ENCODE data around the gene LY86.

The LY86 gene

GRCh38 chr6:6566766-6567165 lies 21.8 kb upstream of the LY86 start:
- no peaks in the 10 kb centered on the region for H3K27me3 ChIP-seq (replicated peaks)
- DNase-seq, result no peak
- H3K27ac ChIP-seq, result no peak overlapping the region
- in situ Hi-C loops (cut with HindIII; ENCODE audit: low pct_ligation_motif_present, low sequenced_read_pairs), result no loop called here
- H3K4me3 ChIP-seq (ENCODE audit: low read depth, low read length), result no peak overlapping the region
- TF ChIP-seq, protein P1, sequence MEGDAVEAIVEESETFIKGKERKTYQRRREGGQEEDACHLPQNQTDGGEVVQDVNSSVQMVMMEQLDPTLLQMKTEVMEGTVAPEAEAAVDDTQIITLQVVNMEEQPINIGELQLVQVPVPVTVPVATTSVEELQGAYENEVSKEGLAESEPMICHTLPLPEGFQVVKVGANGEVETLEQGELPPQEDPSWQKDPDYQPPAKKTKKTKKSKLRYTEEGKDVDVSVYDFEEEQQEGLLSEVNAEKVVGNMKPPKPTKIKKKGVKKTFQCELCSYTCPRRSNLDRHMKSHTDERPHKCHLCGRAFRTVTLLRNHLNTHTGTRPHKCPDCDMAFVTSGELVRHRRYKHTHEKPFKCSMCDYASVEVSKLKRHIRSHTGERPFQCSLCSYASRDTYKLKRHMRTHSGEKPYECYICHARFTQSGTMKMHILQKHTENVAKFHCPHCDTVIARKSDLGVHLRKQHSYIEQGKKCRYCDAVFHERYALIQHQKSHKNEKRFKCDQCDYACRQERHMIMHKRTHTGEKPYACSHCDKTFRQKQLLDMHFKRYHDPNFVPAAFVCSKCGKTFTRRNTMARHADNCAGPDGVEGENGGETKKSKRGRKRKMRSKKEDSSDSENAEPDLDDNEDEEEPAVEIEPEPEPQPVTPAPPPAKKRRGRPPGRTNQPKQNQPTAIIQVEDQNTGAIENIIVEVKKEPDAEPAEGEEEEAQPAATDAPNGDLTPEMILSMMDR (IDR thresholded peaks at IDR 0.05; ENCODE audit: low read depth, low read length, missing control alignments), result no peak
- no peaks in the 10 kb centered on the region for H3K36me3 ChIP-seq (replicated peaks)

GRCh38 chr6:6569096-6569810 lies 19.3 kb upstream of the LY86 start:
- no peak for DNase-seq
- Histone ChIP-seq H3K36me3 (replicated peaks) (no peaks in the 10 kb centered on the region), H3K27me3 (replicated peaks) (no peaks in the 10 kb centered on the region), H3K4me3 (ENCODE audit: low read depth, low read length) (no peak overlapping the region), H3K27ac (no peak overlapping the region)
- TF ChIP-seq, protein P1 (IDR thresholded peaks at IDR 0.05; ENCODE audit: low read depth, low read length, missing control alignments), result no peak
- in situ Hi-C loops (cut with HindIII; ENCODE audit: low pct_ligation_motif_present, low sequenced_read_pairs), result no loop called here

DNA sequence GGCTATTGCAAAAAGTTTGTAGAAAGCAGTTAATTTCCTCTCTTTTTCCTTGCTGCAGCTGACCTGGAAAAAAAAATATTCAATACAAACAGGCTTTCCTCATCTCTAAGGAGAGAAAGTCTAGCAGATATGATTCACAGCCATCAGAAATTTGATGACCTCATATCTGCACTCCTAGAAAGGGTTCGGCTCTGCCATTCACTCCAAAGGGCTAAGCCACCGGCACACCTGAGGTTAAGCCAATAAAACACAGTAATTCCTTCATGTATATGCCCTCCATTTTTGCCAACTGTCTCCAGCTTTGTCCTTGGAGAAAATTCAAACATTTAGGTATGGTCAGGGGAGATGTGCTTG lies 18.7 kb upstream of the LY86 start:
- TF ChIP-seq, protein P1 (IDR thresholded peaks at IDR 0.05; ENCODE audit: low read depth, low read length, missing control alignments), result no peak
- Histone ChIP-seq H3K36me3 (replicated peaks) (no peaks in the 10 kb centered on the region), H3K4me3 (ENCODE audit: low read depth, low read length) (no peak overlapping the region), H3K27me3 (replicated peaks) (no peaks in the 10 kb centered on the region), H3K27ac (no peak overlapping the region)
- no peak for DNase-seq
- in situ Hi-C loops (cut with HindIII; ENCODE audit: low pct_ligation_motif_present, low sequenced_read_pairs), result no loop called here

DNA sequence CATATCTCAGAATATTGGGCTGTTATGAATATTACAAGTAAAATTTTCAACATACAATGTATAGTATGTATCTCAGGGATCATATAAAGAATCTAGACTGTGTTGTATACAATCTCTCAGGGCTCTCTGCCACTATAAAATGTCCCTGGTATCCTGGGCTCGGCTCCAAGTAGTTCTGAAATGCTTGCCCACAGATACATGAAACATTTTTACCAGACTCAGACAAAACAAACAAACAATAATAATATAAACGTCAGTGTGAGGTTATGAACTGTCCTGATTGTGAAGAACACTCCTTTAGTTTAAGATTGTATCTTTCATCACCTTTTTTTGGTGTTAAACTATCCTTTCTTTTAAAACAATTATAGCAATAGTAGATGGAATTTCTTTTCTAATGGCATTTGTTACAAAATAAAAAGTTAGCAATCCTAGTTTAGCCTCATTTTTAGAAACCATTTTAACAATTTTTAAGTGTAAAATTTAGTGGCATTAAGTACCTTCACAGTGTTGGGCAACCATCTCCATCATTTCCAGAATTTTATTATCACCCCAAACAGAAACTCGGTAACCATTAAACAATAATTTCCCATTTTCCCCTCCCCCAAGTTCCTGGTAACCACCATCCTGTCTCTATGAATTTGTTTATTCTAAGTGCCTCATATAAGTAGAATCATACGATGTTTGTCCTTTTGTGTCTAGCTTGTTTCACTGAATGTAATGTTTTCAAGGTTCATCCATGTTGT lies 17.4 kb upstream of the LY86 start:
- no peak overlapping the region for H3K4me3 ChIP-seq (ENCODE audit: low read depth, low read length)
- TF ChIP-seq, protein P1 (IDR thresholded peaks at IDR 0.05; ENCODE audit: low read depth, low read length, missing control alignments), result no peak
- no peak for DNase-seq
- H3K27me3 ChIP-seq (replicated peaks), result no peaks in the 10 kb centered on the region
- in situ Hi-C loops (cut with HindIII; ENCODE audit: low pct_ligation_motif_present, low sequenced_read_pairs), result no loop called here
- no peaks in the 10 kb centered on the region for H3K36me3 ChIP-seq (replicated peaks)
- no peak overlapping the region for H3K27ac ChIP-seq

- Histone ChIP-seq H3K4me3 (ENCODE audit: low read depth, low read length) (no peak overlapping the region), H3K36me3 (replicated peaks) (no peaks in the 10 kb centered on the region), H3K27ac (no peak overlapping the region), H3K27me3 (replicated peaks) (no peaks in the 10 kb centered on the region)
- TF ChIP-seq, protein P1 (IDR thresholded peaks at IDR 0.05; ENCODE audit: low read depth, low read length, missing control alignments), result no peak
- DNase-seq, result no peak
- in situ Hi-C loops (cut with HindIII; ENCODE audit: low pct_ligation_motif_present, low sequenced_read_pairs), result no loop called here
These were observed 13.4 kb upstream of the LY86 start for GRCh38 chr6:6575143-6575542.

Measured in brain microvascular endothelial cell (primary cell).